ENCODE data around the gene ARPC2.

The ARPC2 gene

GRCh38 chr2:218284106-218284811 lies 67.3 kb downstream of the ARPC2 start:
- H3K4me3 ChIP-seq (ENCODE audit: low read depth, low read length), result peak overlapping the region; percentile 26; the same call in 1 of the 2 replicates
- TF ChIP-seq CTCF (IDR thresholded peaks at IDR 0.05; ENCODE audit: low read depth, low read length), result no peak

- no peak for TF ChIP-seq CTCF (IDR thresholded peaks at IDR 0.05; ENCODE audit: low read depth, low read length)
- H3K4me3 ChIP-seq (ENCODE audit: low read depth, low read length), result peak overlapping the region; percentile 63
Measured at GRCh38 chr2:218285604-218286003, 68.6 kb downstream of the ARPC2 start.

- no peak for TF ChIP-seq CTCF (IDR thresholded peaks at IDR 0.05; ENCODE audit: low read depth, low read length)
- H3K4me3 ChIP-seq (ENCODE audit: low read depth, low read length), result peak overlapping the region; percentile 63
Measured at GRCh38 chr2:218286570-218287459, 69.8 kb downstream of the ARPC2 start.

GRCh38 chr2:218289639-218290315 lies 72.8 kb downstream of the ARPC2 start:
- no peak for TF ChIP-seq CTCF (IDR thresholded peaks at IDR 0.05; ENCODE audit: low read depth, low read length)
- peak overlapping the region; percentile 84 for H3K4me3 ChIP-seq (ENCODE audit: low read depth, low read length)

- no peak for TF ChIP-seq CTCF (IDR thresholded peaks at IDR 0.05; ENCODE audit: low read depth, low read length)
- H3K4me3 ChIP-seq (ENCODE audit: low read depth, low read length), result peak overlapping the region; percentile 84
Measured at GRCh38 chr2:218290316-218291261, 73.6 kb downstream of the ARPC2 start.

- no peak for TF ChIP-seq CTCF (IDR thresholded peaks at IDR 0.05; ENCODE audit: low read depth, low read length)
- H3K4me3 ChIP-seq (ENCODE audit: low read depth, low read length), result peak overlapping the region; percentile 84
Measured at GRCh38 chr2:218291318-218292047, 74.5 kb downstream of the ARPC2 start.
